ENCODE measurements around the gene PTPRR. TPM values are rescaled to one million over a fixed set of nuclear protein-coding genes. Genes with fewer than 3 reads are reported as not detected.

Gene PTPRR
- total RNA-seq, 2 donors from 2014 or later: 21.8 to 43.8 TPM

DNA sequence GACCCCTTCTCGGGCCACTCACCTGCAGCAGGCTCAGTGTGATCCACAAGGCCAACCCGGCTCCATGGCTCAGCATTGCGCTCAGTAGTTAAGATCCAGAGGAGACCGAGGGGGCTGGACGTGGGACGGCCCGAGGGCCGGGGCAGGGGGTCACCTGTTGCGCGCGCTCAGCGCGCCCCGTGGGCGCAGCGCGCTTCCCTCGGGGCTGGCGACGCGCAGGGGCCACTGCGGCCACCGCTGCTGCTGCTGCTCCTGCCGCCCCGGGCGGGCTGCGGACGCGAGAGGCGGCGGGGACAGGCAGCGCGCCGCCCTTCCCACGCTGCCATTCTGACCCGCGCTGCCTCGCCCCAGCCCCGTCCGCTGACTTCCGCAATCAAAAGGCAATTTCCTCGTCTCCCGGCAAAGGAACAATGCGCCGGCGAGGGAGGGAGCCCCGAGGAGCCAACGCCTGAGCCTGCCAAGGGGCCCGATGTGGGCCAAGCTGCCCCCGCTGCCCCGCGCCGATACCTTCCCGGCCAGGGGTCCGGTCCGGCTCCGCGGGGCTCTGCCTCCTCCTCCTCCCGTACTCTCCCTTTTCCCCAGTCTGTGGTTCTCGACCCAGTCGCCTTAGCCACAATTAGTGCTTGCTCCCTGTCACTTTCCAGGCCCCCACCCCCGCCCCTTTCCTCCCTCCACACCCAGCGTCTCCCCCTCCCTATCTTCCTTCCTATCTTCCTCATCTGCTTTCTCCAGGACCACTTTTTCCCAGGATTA, 310.6 kb downstream of the PTPRR start:
- peak overlapping the region; percentile 80 to 85 for H3K9ac ChIP-seq (ENCODE audit: low read depth in 2 of 2, low read length in 2 of 2)
- H3K4me3 ChIP-seq: peak overlapping the region; percentile 44
- DNase-seq: peak; percentile 75
- peak overlapping the region; percentile 50 for H3K27ac ChIP-seq
- no peaks in the 10 kb centered on the region for H3K36me3 ChIP-seq
- intact Hi-C loops (cut with DNase I): loop anchor here (5.0 kb wide), 1 partner anchor 97 kb away; no protein-coding TSS in a partner anchor
- no peaks in the 10 kb centered on the region for H3K27me3 ChIP-seq
- TF ChIP-seq, protein P1, sequence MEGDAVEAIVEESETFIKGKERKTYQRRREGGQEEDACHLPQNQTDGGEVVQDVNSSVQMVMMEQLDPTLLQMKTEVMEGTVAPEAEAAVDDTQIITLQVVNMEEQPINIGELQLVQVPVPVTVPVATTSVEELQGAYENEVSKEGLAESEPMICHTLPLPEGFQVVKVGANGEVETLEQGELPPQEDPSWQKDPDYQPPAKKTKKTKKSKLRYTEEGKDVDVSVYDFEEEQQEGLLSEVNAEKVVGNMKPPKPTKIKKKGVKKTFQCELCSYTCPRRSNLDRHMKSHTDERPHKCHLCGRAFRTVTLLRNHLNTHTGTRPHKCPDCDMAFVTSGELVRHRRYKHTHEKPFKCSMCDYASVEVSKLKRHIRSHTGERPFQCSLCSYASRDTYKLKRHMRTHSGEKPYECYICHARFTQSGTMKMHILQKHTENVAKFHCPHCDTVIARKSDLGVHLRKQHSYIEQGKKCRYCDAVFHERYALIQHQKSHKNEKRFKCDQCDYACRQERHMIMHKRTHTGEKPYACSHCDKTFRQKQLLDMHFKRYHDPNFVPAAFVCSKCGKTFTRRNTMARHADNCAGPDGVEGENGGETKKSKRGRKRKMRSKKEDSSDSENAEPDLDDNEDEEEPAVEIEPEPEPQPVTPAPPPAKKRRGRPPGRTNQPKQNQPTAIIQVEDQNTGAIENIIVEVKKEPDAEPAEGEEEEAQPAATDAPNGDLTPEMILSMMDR (IDR thresholded peaks at IDR 0.05): no peak
- no peaks in the 10 kb centered on the region for H3K4me1 ChIP-seq
- no peaks in the 10 kb centered on the region for H3K9me3 ChIP-seq

DNA sequence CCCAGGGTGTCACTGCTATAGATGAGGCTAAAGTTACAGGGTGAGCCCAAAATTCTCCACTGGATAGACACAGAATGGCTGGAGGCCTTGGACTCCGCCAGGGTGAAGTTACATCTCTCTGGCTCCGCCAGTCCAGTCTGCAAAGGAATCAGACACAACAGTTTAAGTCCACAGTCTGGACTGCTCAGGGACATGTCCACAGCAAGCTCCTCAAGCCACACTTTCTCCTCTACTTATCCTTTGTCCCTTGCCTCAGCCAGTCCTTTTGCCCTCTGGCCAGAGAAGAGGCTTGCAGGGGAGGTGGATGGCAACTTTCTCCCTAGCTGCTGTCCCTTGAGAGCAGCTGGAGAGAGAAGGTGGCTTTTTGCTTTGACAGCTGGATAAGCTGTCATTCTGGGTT, 311.3 kb downstream of the PTPRR start:
- H3K4me3 ChIP-seq: peak overlapping the region; percentile 44
- H3K4me1 ChIP-seq: no peaks in the 10 kb centered on the region
- H3K27ac ChIP-seq: no peak overlapping the region
- DNase-seq: peak; percentile 40
- H3K27me3 ChIP-seq: no peaks in the 10 kb centered on the region
- H3K36me3 ChIP-seq: no peaks in the 10 kb centered on the region
- intact Hi-C loops (cut with DNase I): loop anchor here (5.0 kb wide), 1 partner anchor 98 kb away; no protein-coding TSS in a partner anchor
- peak overlapping the region; percentile 80 to 85 for H3K9ac ChIP-seq (ENCODE audit: low read depth in 2 of 2, low read length in 2 of 2)
- H3K9me3 ChIP-seq: no peaks in the 10 kb centered on the region
- TF ChIP-seq, protein P1 (IDR thresholded peaks at IDR 0.05): no peak

DNA sequence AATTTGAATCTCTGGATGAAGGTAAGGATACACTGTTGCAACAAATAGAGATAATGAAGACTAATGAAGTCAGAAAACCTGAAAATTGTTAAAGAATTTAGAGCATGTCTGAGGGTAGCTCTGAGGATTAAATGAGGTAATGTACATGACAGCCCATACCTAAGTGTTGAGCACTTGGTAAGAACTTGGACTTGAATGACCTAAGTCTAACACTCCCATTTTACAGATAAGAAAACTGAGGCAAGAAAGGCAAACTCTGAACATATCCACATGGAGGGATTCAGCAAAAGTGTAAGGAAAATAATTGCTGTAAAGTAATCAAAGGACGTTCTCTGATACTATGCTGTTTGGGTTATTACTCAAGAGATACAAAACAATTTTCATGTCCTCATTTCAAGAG, 312.4 kb downstream of the PTPRR start:
- Histone ChIP-seq H3K9me3 (no peaks in the 10 kb centered on the region), H3K36me3 (no peaks in the 10 kb centered on the region), H3K9ac (ENCODE audit: low read depth in 2 of 2, low read length in 2 of 2) (no peak overlapping the region), H3K4me1 (no peaks in the 10 kb centered on the region), H3K27me3 (no peaks in the 10 kb centered on the region), H3K27ac (no peak overlapping the region), H3K4me3 (no peak overlapping the region)
- intact Hi-C loops (cut with DNase I): loop anchor here (5.0 kb wide), 1 partner anchor 99 kb away; no protein-coding TSS in a partner anchor
- no peak for DNase-seq
- TF ChIP-seq, protein P1 (IDR thresholded peaks at IDR 0.05): no peak

DNA sequence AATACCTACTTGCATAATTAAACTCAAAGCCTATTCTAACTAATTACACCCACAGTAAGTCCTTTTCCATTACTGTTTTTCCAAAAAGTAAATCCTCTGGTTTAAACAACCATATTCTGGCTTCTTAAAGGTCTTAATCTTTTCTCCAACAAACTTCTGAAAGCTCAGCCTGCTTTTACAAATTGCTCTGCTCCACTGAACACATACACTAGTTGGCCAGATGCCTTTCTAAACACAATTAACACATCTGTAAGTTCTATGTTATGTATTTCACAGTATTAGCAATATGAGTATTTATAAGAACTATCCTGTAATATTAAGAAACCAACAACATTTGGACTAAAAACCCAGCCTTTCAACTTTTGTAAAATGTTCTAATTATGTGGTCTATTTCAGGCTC, 313.4 kb downstream of the PTPRR start:
- no peak overlapping the region for H3K4me3 ChIP-seq
- no peaks in the 10 kb centered on the region for H3K27me3 ChIP-seq
- no peak overlapping the region for H3K9ac ChIP-seq (ENCODE audit: low read depth in 2 of 2, low read length in 2 of 2)
- H3K36me3 ChIP-seq: no peaks in the 10 kb centered on the region
- no peak overlapping the region for H3K27ac ChIP-seq
- intact Hi-C loops (cut with DNase I): loop anchor here (5.0 kb wide), 1 partner anchor 100 kb away; no protein-coding TSS in a partner anchor
- no peak for DNase-seq
- no peaks in the 10 kb centered on the region for H3K9me3 ChIP-seq
- TF ChIP-seq, protein P1 (IDR thresholded peaks at IDR 0.05): no peak
- H3K4me1 ChIP-seq: no peaks in the 10 kb centered on the region

DNA sequence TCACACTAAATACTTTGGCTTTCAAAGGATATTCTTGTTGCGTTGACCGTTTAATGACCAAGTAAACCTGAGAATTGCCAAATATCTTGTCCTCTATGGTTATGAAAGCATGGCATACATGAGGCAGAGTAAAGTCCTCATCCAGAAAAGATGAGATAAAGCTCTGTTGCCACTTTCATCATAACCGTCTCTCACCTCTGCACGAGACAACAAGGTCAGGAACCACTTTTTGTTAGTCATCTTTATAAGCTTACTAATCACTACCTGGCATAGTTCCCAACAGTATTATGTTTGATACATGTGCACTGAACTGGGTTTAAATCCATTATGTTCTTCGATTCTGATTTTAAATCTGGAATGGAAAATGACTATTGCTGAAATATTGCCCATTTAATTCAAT, 314.6 kb downstream of the PTPRR start:
- Histone ChIP-seq H3K4me3 (no peak overlapping the region), H3K36me3 (no peaks in the 10 kb centered on the region), H3K27me3 (no peaks in the 10 kb centered on the region), H3K4me1 (no peaks in the 10 kb centered on the region), H3K9me3 (no peaks in the 10 kb centered on the region), H3K9ac (ENCODE audit: low read depth in 2 of 2, low read length in 2 of 2) (no peak overlapping the region), H3K27ac (no peak overlapping the region)
- TF ChIP-seq, protein P1 (IDR thresholded peaks at IDR 0.05): no peak
- no peak for DNase-seq
- intact Hi-C loops (cut with DNase I): loop anchor here (5.0 kb wide), 1 partner anchor 101 kb away; no protein-coding TSS in a partner anchor

Measured in colonic mucosa (tissue), 4 donors.